ENCODE data around the gene IFT88. TPM values are rescaled to one million over a fixed set of nuclear protein-coding genes. Genes with fewer than 3 reads are reported as not detected.
"Not testable (repeated sequence)": the region's sequence is repeated elsewhere in the genome, so short reads cannot be mapped to it uniquely, and the experiment has no call there.

Gene IFT88
- total and polyA plus RNA-seq, 3 donors from 2014 or later = 56.6 to 111 (median 86.8) TPM

DNA sequence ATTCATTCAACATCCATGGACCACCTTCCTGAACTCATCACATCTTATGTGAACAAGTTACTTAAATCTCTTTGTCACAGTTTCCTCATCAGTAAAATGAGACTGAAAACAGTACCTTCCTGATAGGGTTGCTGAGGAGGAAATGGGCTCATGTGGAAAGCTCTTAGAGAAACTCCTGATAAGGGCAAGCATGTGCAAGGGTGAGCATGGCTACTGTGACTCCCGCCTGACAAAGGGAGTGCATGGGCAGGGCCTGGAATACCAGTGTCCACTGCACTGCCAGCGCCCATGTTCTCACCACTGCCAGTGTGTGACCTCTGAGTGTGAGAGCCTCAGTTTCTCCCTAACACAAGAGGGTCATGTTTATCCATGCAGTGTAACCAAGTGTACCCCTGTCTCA is 109.3 kb downstream of the IFT88 start:
- no peak overlapping the region for H3K4me3 ChIP-seq
- WGBS, 2 donors = 92 to 93% methylated on average over 2 of the region's 2 CpGs
- TF ChIP-seq POLR2A (IDR thresholded peaks at IDR 0.05) = no peak
- TF ChIP-seq, protein P1, sequence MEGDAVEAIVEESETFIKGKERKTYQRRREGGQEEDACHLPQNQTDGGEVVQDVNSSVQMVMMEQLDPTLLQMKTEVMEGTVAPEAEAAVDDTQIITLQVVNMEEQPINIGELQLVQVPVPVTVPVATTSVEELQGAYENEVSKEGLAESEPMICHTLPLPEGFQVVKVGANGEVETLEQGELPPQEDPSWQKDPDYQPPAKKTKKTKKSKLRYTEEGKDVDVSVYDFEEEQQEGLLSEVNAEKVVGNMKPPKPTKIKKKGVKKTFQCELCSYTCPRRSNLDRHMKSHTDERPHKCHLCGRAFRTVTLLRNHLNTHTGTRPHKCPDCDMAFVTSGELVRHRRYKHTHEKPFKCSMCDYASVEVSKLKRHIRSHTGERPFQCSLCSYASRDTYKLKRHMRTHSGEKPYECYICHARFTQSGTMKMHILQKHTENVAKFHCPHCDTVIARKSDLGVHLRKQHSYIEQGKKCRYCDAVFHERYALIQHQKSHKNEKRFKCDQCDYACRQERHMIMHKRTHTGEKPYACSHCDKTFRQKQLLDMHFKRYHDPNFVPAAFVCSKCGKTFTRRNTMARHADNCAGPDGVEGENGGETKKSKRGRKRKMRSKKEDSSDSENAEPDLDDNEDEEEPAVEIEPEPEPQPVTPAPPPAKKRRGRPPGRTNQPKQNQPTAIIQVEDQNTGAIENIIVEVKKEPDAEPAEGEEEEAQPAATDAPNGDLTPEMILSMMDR (IDR thresholded peaks at IDR 0.05) = no peak
- no peak for DNase-seq
- intact Hi-C loops (cut with DNase I; ENCODE audit: low total_unique reads) = no loop called here
- H3K4me1 ChIP-seq = no peaks in the 10 kb centered on the region
- no peaks in the 10 kb centered on the region for H3K9me3 ChIP-seq
- H3K36me3 ChIP-seq (ENCODE audit: low read depth, missing control alignments) = no peaks in the 10 kb centered on the region
- no peaks in the 10 kb centered on the region for H3K27me3 ChIP-seq
- no peak overlapping the region for H3K27ac ChIP-seq

DNA sequence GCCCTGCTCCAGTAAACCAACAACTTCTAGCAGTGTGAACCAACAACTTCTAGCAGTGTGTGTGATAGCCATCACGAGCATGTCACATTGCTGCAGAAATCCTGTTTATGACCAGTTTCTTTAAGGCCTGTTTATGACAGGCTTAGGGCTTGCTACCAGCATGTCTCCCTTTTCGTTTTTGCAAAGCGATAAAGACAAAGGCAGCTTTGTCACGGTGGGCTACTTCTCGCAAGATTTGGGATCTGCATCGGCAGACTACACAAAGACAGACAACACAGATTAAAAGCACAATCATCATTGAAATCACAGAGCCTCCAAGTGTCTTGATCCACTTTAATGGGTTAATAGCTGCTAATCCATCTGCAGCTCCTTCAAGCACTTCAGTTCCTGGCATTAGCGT is 111.6 kb downstream of the IFT88 start:
- WGBS, 2 donors = 58 to 87% methylated on average over 7 of the region's 7 CpGs
- intact Hi-C loops (cut with DNase I; ENCODE audit: low total_unique reads); DNase-seq: not testable (repeated sequence)

DNA sequence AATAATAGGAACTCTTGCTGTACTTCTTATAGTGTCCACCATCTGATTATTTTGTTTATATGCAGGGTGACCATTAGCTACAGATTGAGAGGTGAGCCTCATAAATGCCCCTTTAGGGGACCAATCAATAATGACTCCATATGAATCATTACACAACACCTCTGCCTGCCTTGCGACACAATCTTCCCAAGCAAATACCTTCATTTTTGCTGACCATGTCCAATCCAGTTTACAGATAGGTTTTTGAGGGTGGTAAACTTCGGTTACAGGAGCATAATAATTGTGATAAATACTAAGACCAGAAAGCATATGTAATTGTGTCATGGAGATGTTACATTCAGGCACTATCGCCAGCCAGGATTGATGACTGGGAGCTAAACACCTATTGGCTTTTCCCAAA is 112.9 kb downstream of the IFT88 start:
- no peaks in the 10 kb centered on the region for H3K9me3 ChIP-seq
- H3K36me3 ChIP-seq (ENCODE audit: low read depth, missing control alignments) = no peaks in the 10 kb centered on the region
- no peak for DNase-seq
- H3K4me3 ChIP-seq = no peak overlapping the region
- no peaks in the 10 kb centered on the region for H3K4me1 ChIP-seq
- intact Hi-C loops (cut with DNase I; ENCODE audit: low total_unique reads) = no loop called here
- H3K27me3 ChIP-seq = no peaks in the 10 kb centered on the region
- 63 to 84% methylated on average over 3 of the region's 3 CpGs for WGBS, 2 donors
- no peak for TF ChIP-seq POLR2A (IDR thresholded peaks at IDR 0.05)
- TF ChIP-seq, protein P1 (IDR thresholded peaks at IDR 0.05) = no peak
- no peak overlapping the region for H3K27ac ChIP-seq

More for the DNA sequence above, 111.6 kb downstream of the IFT88 start:
- H3K4me3 ChIP-seq; H3K4me1 ChIP-seq; H3K27ac ChIP-seq; H3K27me3 ChIP-seq; H3K9me3 ChIP-seq; H3K36me3 ChIP-seq (ENCODE audit: low read depth, missing control alignments): not testable (repeated sequence)

DNA sequence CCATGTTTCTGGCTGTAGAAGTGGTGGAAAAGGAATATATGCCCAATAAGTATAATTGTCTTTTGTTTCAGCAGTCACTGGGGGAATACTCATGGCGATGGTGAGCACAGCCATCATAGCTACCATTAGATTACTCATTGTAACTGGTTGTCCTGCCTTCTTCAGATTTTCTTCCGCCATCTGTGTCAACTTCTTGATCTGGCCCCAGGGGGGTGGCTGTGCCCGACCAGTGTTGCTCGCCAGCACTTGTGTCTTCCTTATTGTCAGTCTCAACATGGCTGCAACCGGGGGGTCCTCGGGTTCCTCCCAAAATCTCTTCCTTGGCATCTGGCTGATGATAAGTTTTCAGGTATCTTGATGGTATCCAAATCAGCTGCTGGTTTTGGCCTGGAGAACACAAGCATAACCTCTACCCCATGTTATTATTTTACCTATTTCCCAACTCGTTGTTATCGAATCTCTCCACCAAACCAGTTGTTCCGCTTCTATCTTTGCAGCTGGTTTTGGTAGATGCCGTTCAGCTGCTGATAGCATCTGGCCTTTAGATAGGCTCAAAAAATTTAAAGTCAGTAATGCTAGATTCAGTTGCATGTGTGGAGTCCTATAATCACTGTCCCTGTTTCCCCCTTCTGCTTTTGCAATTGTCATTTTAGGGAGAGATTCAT is 113.6 kb downstream of the IFT88 start:
- H3K36me3 ChIP-seq (ENCODE audit: low read depth, missing control alignments) = no peaks in the 10 kb centered on the region
- H3K27me3 ChIP-seq = no peaks in the 10 kb centered on the region
- no peak for DNase-seq
- no peaks in the 10 kb centered on the region for H3K9me3 ChIP-seq
- intact Hi-C loops (cut with DNase I; ENCODE audit: low total_unique reads) = no loop called here
- no peak for TF ChIP-seq POLR2A (IDR thresholded peaks at IDR 0.05)
- TF ChIP-seq, protein P1 (IDR thresholded peaks at IDR 0.05) = no peak
- no peaks in the 10 kb centered on the region for H3K4me1 ChIP-seq
- WGBS, 2 donors = 93 to 95% methylated on average over 10 of the region's 10 CpGs
- no peak overlapping the region for H3K27ac ChIP-seq
- no peak overlapping the region for H3K4me3 ChIP-seq

DNA sequence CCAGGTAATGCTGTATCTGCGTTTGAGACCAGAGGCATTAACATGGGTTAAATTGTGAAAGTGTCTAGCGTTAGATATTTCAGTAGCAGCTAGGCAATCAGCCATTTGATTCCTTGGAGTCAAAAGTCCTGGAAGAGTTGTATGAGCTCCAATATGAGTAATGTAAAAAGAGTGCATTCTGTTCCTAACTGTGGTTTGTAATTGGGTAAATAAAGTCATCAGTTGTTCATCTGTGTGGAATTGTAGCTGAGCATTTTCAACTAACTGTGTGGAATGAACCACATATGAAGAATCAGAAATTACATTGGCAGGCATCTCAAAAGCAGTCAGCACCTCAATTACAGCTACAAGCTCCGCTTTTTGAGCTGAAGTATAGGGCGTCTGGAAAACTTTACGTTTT is 114.5 kb downstream of the IFT88 start:
- 50 to 84% methylated on average over 5 of the region's 5 CpGs for WGBS, 2 donors
- intact Hi-C loops (cut with DNase I; ENCODE audit: low total_unique reads) = not testable (repeated sequence)

DNA sequence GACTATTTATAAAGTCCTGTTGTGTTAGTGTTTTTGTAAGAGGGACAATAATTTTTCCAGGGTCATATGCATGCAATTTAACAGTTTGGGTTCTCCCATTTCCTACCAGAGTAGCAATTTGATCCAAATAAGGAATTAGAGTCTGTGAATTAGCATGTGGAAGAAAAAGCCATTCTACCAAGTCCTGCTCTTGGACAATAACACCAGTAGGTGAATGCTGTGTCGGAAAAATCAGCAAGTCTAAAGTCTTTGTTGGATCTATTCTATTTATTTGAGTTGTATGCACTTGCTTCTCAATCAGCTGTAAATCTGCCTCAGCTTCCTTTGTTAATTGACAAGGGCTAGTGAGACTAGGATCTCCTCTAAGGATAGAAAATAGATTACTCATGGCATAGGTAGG is 115.1 kb downstream of the IFT88 start:
- DNase-seq = no peak
- TF ChIP-seq, protein P1 (IDR thresholded peaks at IDR 0.05) = no peak
- TF ChIP-seq POLR2A (IDR thresholded peaks at IDR 0.05) = no peak
- WGBS, 2 donors = 88 to 94% methylated on average over 1 of the region's 1 CpG
- Histone ChIP-seq H3K4me3 (no peak overlapping the region), H3K27ac (no peak overlapping the region), H3K36me3 (ENCODE audit: low read depth, missing control alignments) (no peaks in the 10 kb centered on the region), H3K4me1 (no peaks in the 10 kb centered on the region), H3K9me3 (no peaks in the 10 kb centered on the region), H3K27me3 (no peaks in the 10 kb centered on the region)
- intact Hi-C loops (cut with DNase I; ENCODE audit: low total_unique reads) = no loop called here

More for the DNA sequence above, 114.5 kb downstream of the IFT88 start:
- not testable (repeated sequence) for H3K4me1 ChIP-seq; DNase-seq; H3K4me3 ChIP-seq; H3K27me3 ChIP-seq; H3K9me3 ChIP-seq; H3K27ac ChIP-seq; H3K36me3 ChIP-seq (ENCODE audit: low read depth, missing control alignments)
